Body of pancreas (tissue), 4 donors: ENCODE measurements around the gene WFDC5. TPM values are rescaled to one million over a fixed set of nuclear protein-coding genes. Genes with fewer than 3 reads are reported as not detected.

Experiments
- ATAC-seq: fragments of 150-250 bp; one replicate; pipeline ENCODE4 v1.9.1; 2016
- DNase-seq, 4 donors: peaks; one replicate each; pipeline ENCODE4 v3.0.0-alpha.2; 2019
- H3K27ac ChIP-seq, 4 donors: fragments of 200-600 bp; sonication (generic); 1 replicate in 3 of 4; 2 replicates in 1 of 4; pipeline versions ENCODE4 v1.5.1 to v1.6.1; 2016 to 2019; ENCODE audit warnings: mild to moderate bottlenecking in 1 of 4, mixed read lengths in 1 of 4, moderate library complexity in 1 of 4
- H3K27me3 ChIP-seq, 2 donors: fragments of 200-600 bp; sonication (generic); one replicate each; pipeline ENCODE4 v1.6.0; 2016; ENCODE audit warnings: mild to moderate bottlenecking in 1 of 2
- H3K36me3 ChIP-seq, 2 donors: fragments of 200-600 bp; sonication (generic); replicated peaks in 1 of 2; 2 replicates each; pipeline ENCODE4 v1.5.1; 2016; ENCODE audit warnings: low read depth in 2 of 2; ENCODE audit not compliant: insufficient read depth in 1 of 2
- H3K4me1 ChIP-seq: fragments of 200-600 bp; sonication (generic); one replicate; pipeline ENCODE4 v1.6.0; 2016
- H3K4me3 ChIP-seq, 2 donors: fragments of 200-600 bp; sonication (generic); 1 replicate in 1 of 2; 2 replicates in 1 of 2; pipeline ENCODE4 v1.5.1; 2016 to 2019
- H3K9me3 ChIP-seq, 3 donors: fragments of 200-600 bp; sonication (generic); 1 replicate in 2 of 3; 2 replicates in 1 of 3; pipeline ENCODE4 v1.5.1; 2016
- POLR2A ChIP-seq, 3 donors: fragments of 450-650 bp; IDR thresholded peaks; one replicate each; pipeline ENCODE4 v1.6.1; 2016; ENCODE audit warnings: antibody characterized with exemption in 3 of 3, mild to moderate bottlenecking in 2 of 3
- WGBS, 2 donors: methylation state at CpG; one replicate each; pipeline ENCODE4 v1.1.5; 2017; 5-methylcytosine and 5-hydroxymethylcytosine counted together
- intact Hi-C: fragments of 100-400 bp; cut with DNase I; formaldehyde crosslinking; loops from one replicate; pipeline ENCODE4 v1.15.1; 2023
- total RNA-seq, 2 donors: library from RNA; depleted of rRNA; stranded (reverse); fragments of >200 nt; gene quantifications; one replicate each; pipeline ENCODE4 v1.1.0, GENCODE V29; 2016
- TF ChIP-seq, protein P1 (sequence below), 7 experiments: fragments of 450-650 bp in 4 of 7; fragments of 200-600 bp in 3 of 7; sonication (generic) in 3 of 7; IDR thresholded peaks; one replicate each; pipeline ENCODE4 v1.5.1; 2016 to 2019; ENCODE audit warnings: antibody characterized with exemption in 7 of 7

The WFDC5 gene
- total RNA-seq, 2 donors from 2014 or later = not detected

DNA sequence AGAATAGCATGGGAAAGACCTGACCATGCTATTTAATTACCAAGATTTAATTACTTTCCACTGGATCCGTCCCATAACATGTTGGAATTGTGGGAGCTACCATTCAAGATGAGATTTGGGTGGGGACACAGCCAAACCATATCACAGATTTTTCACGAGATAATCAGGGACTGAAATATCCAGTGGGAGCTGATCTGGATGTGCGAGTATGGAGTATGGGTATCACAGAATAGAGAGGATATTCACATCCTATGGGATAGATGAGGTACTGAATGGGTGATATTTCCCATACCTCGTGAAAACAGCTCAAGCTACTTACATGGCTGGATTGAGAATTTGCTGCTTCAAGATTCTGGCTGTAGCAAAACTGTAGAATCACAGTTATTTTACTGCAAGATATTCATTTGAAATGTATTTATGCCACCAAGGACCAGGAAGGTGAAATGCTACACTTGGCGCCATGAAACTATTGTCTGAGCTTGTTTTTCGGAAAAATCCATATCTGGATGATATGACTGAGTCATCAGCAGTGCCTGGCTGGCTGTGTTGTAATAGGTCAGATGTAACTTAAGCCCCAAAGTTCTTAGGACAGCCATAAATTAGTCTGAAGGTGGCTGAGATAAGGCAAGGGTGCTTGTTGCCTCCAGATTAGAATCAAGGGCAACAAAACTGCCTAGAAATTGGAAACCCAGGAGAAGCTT lies 43.9 kb downstream of the WFDC5 start:
- no peaks in the 10 kb centered on the region for H3K27me3 ChIP-seq
- TF ChIP-seq, protein P1, sequence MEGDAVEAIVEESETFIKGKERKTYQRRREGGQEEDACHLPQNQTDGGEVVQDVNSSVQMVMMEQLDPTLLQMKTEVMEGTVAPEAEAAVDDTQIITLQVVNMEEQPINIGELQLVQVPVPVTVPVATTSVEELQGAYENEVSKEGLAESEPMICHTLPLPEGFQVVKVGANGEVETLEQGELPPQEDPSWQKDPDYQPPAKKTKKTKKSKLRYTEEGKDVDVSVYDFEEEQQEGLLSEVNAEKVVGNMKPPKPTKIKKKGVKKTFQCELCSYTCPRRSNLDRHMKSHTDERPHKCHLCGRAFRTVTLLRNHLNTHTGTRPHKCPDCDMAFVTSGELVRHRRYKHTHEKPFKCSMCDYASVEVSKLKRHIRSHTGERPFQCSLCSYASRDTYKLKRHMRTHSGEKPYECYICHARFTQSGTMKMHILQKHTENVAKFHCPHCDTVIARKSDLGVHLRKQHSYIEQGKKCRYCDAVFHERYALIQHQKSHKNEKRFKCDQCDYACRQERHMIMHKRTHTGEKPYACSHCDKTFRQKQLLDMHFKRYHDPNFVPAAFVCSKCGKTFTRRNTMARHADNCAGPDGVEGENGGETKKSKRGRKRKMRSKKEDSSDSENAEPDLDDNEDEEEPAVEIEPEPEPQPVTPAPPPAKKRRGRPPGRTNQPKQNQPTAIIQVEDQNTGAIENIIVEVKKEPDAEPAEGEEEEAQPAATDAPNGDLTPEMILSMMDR (IDR thresholded peaks at IDR 0.05) = no peak
- no peak for TF ChIP-seq POLR2A (IDR thresholded peaks at IDR 0.05)
- peaks cover 0 to 15% of the 10 kb centered on the region in 2 donors for H3K36me3 ChIP-seq
- intact Hi-C loops = no loop called here
- H3K4me3 ChIP-seq = no peak overlapping the region
- DNase-seq (no peak), ATAC-seq (no peak)
- H3K27ac ChIP-seq = no peak overlapping the region
- H3K4me1 ChIP-seq = no peaks in the 10 kb centered on the region
- no peaks in the 10 kb centered on the region for H3K9me3 ChIP-seq
- WGBS, 2 donors = 90 to 91% methylated on average over 6 of the region's 6 CpGs

DNA sequence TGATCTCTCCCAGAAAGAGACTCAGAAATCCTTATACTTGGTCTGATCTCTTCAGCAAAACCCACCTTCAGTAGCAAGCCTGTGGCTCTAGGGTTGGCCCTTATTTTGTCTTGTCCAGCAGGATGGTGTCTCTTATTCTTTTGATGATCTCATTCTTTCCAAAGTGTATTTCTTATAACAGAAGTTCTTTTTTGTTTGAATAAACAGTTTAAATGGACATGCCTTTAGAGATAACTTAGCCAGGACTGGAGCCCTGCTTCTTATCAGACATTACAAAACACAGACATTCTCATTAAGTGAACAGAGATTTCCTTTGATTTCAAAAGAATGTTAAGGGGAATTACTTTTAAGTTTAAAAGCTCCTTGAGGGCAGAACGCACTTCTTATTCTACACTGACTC lies 45.7 kb downstream of the WFDC5 start:
- intact Hi-C loops = no loop called here
- Histone ChIP-seq H3K4me1 (no peaks in the 10 kb centered on the region), H3K27ac (no peak overlapping the region), H3K27me3 (no peaks in the 10 kb centered on the region), H3K9me3 (no peaks in the 10 kb centered on the region), H3K36me3 (peaks cover 0 to under 1% of the 10 kb centered on the region in 2 donors), H3K4me3 (no peak overlapping the region)
- no peak for ATAC-seq
- TF ChIP-seq, protein P1 (IDR thresholded peaks at IDR 0.05) = no peak
- TF ChIP-seq POLR2A (IDR thresholded peaks at IDR 0.05) = no peak
- 84 to 92% methylated on average over 1 of the region's 1 CpG for WGBS, 2 donors
- no peak for DNase-seq

DNA sequence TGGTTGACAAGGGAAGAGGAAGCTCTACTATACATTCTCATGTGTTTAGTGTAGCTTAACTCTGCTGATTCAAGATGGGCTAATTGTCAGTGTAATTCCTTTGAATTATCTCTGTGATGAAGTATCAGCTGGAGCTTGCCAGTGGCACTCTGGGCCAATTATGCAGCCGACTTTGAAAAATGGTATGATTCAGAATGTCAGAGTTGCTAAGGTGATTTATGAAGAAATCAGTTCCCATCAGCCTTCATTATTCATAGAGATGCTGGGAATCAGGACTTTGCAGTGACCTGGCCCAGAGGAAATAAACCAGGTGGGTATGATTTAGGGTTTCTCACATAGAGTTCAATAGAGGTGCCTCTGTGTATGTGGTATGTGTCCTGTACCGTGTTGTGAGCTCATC lies 47.4 kb downstream of the WFDC5 start:
- no peaks in the 10 kb centered on the region for H3K4me1 ChIP-seq
- TF ChIP-seq, protein P1 (IDR thresholded peaks at IDR 0.05) = no peak
- no peak for TF ChIP-seq POLR2A (IDR thresholded peaks at IDR 0.05)
- intact Hi-C loops = no loop called here
- H3K27ac ChIP-seq = no peak overlapping the region
- no peaks in the 10 kb centered on the region for H3K27me3 ChIP-seq
- 75 to 80% methylated on average over 2 of the region's 2 CpGs for WGBS, 2 donors
- H3K36me3 ChIP-seq = no peaks in the 10 kb centered on the region
- ATAC-seq = no peak
- H3K4me3 ChIP-seq = no peak overlapping the region
- no peak for DNase-seq
- no peaks in the 10 kb centered on the region for H3K9me3 ChIP-seq

DNA sequence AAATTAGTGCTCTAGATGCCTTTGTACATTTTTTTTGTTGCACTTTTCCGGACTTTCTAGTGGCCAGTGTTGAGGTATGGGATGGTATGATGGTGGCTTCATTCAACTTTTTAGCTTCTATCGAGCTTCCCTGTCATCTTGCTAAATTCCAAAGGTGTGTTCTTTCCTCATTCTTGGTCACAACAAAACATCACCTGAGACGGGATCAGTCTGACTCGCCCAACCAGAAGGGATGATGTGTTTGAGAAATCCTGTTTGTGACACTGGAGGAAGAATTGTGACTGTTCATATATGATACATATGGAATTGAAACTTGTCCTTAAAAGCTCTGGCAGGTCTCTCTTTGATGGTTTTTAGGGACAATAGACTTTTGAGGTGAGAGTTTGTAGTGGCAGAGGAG lies 47.9 kb downstream of the WFDC5 start:
- TF ChIP-seq POLR2A (IDR thresholded peaks at IDR 0.05) = no peak
- TF ChIP-seq, protein P1 (IDR thresholded peaks at IDR 0.05) = no peak
- H3K27me3 ChIP-seq = no peaks in the 10 kb centered on the region
- H3K4me1 ChIP-seq = no peaks in the 10 kb centered on the region
- WGBS, 2 donors = 87 to 97% methylated on average over 4 of the region's 4 CpGs
- H3K9me3 ChIP-seq = no peaks in the 10 kb centered on the region
- no peak overlapping the region for H3K27ac ChIP-seq
- DNase-seq (no peak), ATAC-seq (no peak)
- no peaks in the 10 kb centered on the region for H3K36me3 ChIP-seq
- intact Hi-C loops = no loop called here
- H3K4me3 ChIP-seq = no peak overlapping the region

DNA sequence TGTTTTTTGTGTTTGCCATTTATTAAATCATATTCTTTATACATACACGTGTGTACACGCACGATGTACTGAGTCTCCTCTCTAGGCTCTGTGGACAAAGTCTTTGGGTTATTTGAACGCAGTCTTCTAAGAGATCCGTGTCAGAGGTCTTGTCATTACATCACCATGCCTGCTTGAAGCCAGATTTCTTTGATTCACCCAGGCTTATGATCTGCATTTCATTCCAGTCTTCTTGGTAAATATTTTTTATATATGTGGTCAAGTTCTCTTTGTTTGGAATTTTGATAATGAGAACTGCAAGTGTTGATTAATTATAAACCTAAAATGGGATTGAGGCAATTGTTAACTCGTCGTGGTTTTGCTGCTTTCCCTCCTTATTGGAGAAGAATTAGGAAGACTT lies 48.6 kb downstream of the WFDC5 start:
- TF ChIP-seq, protein P1 (IDR thresholded peaks at IDR 0.05) = no peak
- TF ChIP-seq POLR2A (IDR thresholded peaks at IDR 0.05) = no peak
- H3K9me3 ChIP-seq = no peaks in the 10 kb centered on the region
- DNase-seq (no peak), ATAC-seq (no peak)
- H3K4me1 ChIP-seq = no peaks in the 10 kb centered on the region
- no peaks in the 10 kb centered on the region for H3K27me3 ChIP-seq
- H3K4me3 ChIP-seq = no peak overlapping the region
- WGBS, 2 donors = 74 to 78% methylated on average over 7 of the region's 7 CpGs
- H3K27ac ChIP-seq = no peak overlapping the region
- intact Hi-C loops = no loop called here
- no peaks in the 10 kb centered on the region for H3K36me3 ChIP-seq
